ENCODE results near the gene EDEM2.
"Not testable (repeated sequence)": the region's sequence is repeated elsewhere in the genome, so short reads cannot be mapped to it uniquely, and the experiment has no call there.

The EDEM2 gene

GRCh38 chr20:35146920-35147574 is at the start of gene EDEM2:
EDEM2 (minus strand) TSS chr20:35147336; CDS start chr20:35147258, 78 bp downstream.
- peak; percentile 88 for DNase-seq (ENCODE audit: low read depth)

- no peak for DNase-seq (ENCODE audit: low read depth)
Measured at GRCh38 chr20:35196313-35196712, 49.2 kb upstream of the EDEM2 start.

DNA sequence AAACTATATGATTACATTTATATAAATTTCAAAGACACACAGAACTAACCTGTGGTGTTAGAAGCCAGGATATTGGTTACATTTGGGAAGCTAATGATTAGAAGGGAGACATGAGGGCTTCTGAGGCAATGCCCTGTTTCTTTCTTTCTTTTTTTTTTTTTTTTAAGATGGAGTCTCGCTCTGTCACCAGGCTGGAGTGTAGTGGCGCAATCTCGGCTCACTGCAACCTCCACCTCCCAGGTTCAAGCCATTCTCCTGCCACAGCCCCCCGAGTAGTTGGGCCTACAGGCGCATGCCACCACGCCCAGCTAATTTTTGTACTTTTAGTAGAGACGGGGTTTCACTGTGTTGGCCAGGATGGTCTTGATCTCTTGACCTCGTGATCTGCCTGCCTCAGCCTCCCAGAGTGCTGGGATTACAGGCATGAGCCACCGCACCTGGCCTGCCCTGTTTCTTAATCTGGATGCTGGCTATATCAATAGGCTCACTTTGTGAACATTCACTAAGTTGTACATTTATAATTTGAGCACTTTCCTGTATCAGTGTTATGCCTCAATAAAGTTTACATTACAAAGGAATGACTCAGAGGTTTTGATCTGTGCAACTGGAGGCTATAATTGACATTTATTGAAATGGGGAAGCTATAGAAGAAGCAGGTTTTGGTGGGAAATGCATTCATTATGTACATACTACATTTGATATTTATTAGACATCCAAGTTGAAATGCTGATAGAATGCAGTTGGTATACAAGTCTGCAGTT is 46.1 kb upstream of the EDEM2 start:
- DNase-seq (ENCODE audit: low read depth) = not testable (repeated sequence)

DNA sequence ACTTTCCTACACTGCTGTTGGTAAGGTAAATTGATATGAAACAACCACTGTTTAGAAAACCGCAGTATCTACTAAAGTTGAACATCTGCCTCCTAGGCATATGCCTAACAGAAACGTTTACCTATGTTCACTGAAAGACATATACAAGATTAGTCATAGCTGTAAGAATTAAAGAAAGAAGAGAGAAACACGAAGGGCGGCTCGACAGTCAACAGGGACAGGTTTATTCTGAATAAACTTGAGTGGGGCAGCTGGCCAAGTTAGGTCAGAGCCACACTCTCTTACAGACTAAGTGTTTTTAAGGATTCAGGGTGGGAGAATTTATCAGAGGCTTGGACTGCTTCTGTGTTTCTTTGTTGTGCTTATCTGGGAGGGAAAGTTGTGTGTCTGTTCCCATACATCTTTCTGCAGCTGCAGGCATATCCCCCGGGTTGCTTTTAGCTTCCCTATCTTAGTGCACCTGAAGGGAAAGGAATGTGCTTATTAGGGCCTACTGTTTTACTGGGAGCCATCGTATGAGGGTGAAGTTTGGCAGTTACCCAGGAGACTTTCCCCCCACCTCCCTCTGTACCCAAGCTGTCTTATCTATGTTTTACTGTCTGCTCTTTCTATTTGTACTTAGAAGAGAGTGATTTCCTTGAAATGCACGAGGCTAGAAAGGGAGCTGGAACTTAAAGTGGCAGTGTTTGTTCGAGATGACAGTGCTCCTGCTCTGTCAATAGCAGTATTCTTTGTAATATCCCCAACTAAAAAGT is 45.2 kb upstream of the EDEM2 start:
- no peak for DNase-seq (ENCODE audit: low read depth)

DNA sequence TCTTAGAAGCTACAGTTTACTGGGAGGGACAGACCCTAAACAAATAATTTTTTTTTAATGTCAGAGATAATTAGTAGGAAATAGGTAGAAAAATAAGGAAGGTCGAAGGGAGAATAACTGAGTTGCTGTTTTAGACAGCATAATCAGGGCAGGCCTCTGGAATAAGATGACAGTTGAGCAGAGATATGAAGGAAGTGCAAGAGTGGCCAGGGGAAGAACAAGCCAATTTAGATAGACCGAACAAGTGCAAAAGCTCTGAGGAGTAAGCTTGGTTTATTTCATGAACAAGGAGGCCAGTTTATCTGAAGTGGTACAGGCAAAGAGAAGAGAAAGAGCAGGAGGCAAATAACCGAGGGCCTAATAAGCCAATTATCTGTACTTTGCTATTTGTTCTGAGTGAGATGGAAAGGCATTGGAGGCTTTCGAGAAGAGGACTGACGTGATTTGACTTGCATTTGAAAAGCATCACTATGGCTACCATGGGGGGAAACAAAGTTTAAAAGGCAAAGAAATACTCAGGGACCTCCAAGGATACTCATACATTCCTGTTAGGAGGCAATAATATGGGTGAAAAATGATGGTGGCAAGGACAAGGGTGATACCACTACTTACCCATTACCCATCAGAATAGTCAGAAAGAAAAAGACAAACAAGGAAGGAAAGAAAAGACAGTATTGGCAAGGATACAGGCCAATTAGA is 44.4 kb upstream of the EDEM2 start:
- DNase-seq (ENCODE audit: low read depth) = no peak

GRCh38 chr20:35190556-35190955 is 43.4 kb upstream of the EDEM2 start:
- no peak for DNase-seq (ENCODE audit: low read depth)

DNA sequence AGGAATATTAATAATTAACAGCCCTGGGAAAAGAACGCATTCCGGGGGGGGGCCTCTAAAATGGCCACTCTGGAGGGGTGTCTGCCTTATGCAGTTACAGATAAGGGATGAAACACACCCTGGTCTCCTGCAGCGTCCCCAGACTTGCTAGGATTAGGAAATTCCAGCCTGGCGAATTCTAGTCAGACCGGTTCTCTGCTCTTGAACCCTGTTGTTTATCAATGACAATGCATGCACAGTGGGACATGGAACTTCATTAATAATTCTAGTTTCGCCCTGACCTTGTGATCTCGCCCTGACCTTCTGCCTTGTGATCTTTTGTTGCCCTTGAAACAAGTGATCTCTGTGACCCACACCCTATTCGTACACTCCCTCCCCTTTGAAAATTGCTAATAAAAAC is 42.1 kb upstream of the EDEM2 start:
- DNase-seq (ENCODE audit: low read depth) = not testable (repeated sequence)

- DNase-seq (ENCODE audit: low read depth) = no peak
Measured at GRCh38 chr20:35187584-35188190, 40.6 kb upstream of the EDEM2 start.

- not testable (repeated sequence) for DNase-seq (ENCODE audit: low read depth)
Measured at GRCh38 chr20:35186691-35187289, 39.7 kb upstream of the EDEM2 start.

DNA sequence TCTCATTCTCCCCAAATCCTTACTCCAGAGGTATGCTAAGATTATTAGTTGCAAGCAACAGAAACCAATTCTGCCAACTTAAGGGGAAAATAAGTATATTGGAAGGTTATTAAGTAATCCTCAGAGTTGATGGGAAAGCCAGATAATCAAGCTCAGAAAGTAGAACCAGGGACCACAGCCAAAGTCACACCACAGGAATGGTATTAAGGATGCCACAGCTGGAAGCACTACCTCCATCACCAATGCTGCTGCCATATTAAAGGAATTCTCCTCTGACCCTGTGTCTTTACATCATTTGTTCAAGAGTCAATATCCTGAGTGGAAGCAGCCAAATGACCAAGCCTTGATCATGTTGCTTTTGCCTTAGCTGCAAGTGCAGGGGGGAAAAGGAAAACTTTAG is 34.6 kb upstream of the EDEM2 start:
- DNase-seq (ENCODE audit: low read depth) = no peak

GRCh38 chr20:35180266-35180665 is 33.1 kb upstream of the EDEM2 start:
- no peak for DNase-seq (ENCODE audit: low read depth)

DNA sequence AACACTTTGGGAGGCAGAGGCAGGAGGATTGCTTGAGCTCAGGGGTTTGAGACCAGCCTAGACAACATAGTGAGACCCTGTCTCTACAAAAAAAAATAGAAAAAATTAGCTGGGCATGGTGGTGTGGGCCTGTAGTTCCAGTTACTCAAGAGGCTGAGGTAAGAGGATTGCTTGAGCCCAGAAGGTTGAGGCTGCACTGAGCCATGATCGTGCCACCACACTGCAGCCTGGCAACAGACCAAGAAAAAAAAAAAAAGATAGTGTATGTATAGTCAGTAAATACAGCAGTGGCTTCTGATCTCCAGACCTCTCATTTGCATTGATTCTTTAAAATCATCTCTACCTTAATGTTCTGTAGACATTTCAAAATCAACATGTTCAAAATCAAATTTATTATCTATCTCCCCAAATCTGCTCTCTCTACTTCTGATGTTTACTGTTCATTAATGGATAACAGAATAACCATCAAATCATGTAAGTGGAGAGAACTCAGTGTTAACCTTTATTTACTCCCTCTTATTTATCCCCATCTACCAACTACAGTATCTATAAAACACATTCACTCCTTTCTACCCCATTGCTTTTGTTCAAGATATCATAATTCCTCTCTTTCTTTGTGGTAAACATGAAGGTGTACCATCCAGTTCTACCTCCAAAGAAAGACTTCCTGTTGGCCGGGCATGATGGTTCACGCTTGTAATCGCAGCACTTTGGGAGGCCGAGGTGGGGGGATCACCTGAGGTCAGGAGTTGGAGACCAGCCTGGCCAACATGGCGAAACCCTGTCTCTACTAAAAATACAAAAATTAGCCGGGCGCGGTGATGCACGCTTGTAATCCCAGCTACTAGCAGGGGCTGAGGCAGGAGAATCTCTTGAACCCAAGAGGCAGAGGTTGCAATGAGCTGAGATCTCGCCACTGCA is 32.4 kb upstream of the EDEM2 start:
- no peak for DNase-seq (ENCODE audit: low read depth)

DNA sequence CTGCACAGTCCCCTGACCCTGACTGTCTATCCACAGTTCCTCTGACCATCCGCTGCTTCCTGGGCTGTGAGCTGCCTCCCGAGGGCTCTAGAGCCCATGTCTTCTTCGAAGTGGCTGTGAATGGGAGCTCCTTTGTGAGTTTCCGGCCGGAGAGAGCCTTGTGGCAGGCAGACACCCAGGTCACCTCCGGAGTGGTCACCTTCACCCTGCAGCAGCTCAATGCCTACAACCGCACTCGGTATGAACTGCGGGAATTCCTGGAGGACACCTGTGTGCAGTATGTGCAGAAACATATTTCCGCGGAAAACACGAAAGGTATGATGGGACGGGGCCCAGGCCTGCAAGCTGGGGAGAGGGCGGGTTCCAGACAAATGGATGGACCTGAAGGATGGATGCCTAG is 29.0 kb upstream of the EDEM2 start:
- DNase-seq (ENCODE audit: low read depth) = no peak

- no peak for DNase-seq (ENCODE audit: low read depth)
Measured at GRCh38 chr20:35174458-35175216, 27.5 kb upstream of the EDEM2 start.

DNA sequence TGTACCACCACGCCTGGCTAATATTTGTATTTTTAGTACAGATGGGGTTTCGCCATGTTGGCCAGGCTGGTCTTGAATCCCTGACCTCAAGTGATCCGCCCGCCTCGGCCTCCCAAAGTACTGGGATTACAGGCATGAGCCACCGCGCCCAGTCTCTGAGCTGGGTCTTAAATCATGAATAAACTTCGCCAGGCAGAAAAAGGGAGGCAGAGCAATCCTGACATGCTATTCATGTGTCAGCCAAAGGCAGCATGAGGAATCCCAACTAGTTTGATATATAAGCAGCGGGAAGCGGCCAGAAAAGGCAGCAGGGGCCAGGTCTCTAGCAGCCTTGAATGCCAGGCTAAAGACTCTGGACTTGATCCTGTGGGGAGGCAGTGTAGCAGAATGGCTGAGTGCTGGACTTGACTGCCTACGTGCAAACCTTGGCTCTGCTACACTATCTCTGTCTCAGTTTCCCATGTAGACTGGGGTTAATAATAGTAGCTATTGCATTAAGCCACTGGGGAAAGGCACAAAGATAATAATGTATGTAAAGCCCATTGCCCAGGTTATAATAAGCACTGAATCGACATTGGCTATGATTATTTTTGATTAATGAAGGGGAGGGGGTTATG is 26.5 kb upstream of the EDEM2 start:
- DNase-seq (ENCODE audit: low read depth) = no peak

DNA sequence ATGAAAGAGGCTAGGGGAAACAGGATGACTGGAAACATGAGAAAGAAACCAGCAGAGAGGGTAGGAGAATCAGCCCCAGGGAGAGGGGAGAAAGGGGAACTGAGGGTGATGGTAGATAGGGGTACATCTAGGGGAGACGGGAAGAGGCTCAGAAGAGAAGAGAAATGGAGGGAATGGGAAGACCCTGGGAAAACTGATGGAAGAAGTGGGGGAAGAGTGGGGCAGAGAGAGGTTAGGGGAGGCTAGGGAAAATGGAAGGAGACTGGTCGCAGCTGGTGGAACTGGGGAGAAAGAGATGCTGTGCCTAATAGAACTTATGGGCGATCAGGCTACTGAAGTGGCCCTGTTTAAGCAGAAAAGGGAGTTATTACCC is 25.3 kb upstream of the EDEM2 start:
- no peak for DNase-seq (ENCODE audit: low read depth)

DNA sequence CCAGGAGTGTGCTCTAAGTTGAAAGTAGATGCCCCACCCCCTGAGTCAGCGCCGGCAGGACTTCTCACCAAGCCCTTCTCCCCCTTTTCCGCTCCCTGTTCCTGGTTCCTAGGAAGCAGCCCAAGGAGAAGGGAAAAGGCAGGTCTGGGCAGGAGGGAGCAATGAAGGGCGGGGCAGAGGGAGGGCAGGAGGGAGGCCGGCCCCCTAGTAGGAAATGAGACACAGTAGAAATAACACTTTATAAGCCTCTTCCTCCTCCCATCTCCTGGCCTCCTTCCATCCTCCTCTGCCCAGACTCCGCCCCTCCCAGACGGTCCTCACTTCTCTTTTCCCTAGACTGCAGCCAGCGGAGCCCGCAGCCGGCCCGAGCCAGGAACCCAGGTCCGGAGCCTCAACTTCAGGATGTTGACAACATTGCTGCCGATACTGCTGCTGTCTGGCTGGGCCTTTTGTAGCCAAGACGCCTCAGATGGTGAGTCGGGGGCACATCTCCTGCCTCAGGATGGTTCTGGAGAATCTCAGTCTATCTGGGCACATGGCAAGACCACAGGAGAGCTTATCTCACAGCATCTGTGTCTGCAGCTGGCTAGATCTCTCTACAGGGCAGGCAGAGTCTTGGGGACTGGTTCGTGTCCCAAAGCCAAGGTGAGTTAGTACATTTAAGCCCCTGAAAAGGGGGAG is 24.8 kb upstream of the EDEM2 start, which contains the start of gene PROCR:
Gene PROCR (plus strand): TSS at position 320 of the 681 bp plus-strand sequence. CDS start 83 bp downstream, at position 403.
- peak; percentile 48 for DNase-seq (ENCODE audit: low read depth)

- no peak for DNase-seq (ENCODE audit: low read depth)
Measured at GRCh38 chr20:35171438-35171752, 24.3 kb upstream of the EDEM2 start.
